ENCODE results near the gene GALNT9.
"Not testable (repeated sequence)": the region's sequence is repeated elsewhere in the genome, so short reads cannot be mapped to it uniquely, and the experiment has no call there.

The GALNT9 gene

DNA sequence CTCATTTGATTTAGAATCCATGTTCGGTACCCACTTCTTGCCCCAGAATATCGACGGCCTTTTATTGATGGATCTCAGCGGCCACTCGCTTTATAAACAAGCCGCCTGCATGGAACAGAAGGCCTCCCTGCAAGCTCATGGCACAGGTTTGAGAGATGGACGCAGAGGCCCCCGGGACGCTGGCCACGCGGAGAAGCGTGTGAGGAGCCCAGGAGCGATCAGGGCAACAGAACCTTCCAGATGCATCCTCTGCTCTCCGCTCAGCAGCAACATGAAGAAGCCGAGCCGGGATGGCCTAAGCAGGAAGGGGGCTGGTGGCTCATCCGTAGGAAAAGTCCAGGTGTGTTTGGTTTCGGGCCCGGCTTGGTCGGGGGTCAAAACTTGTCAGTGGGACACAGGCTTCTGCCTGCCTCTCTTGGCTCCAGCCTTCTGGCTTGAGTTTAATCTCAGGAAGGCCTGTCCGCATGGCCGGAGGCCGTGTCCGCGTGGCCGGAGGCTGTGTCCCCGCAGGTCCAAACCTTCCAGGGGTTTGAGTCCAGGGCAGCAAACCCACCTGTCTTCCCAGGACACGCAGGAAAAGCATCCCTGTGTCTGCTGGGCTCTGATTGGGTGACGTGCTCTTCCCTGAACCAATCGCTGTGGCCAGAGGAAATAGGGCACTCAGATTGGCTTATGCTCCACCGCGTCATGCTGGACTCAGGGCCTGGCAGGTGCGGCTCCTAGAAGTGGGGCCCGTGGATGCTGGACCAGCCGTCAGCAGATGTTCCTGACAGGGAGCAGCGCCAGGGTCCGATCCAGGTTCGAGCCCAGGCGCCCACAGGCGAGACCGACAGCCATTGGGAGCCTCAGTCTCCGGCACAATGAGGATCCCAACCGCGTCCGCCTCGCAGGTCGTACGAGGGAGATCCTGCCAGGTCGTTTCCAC, 65.0 kb downstream of the GALNT9 start:
- no peak for DNase-seq (ENCODE audit: low read depth)

DNA sequence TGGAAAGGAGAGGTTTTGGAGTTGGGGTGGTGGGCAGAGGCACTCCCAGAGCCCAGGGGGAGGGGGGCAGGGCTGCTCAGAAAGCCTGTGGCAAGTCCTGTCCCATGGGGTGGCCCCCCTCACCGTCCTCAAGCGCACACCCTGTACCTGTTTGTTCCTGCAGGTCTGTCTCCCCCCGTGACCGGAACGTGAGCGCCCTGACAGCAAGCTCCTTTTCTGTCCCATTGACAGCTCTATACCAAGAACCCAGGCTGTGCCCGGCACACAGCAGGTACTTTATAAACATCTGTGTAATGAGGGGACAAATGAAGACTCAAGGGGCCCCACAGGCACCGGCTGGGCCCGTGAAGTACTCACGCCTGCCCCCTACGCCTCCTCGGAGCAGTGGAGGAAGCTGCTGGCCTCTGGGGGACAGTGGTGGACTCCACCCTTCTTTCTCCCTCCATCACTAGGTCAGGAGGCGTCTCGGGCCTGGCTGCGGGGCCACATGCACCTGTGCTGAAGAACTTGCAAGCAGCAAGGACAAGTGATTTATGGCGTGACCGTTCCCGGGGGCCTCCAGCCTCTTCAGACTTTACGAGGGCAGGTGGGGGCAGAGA, 65.8 kb downstream of the GALNT9 start:
- no peak for DNase-seq (ENCODE audit: low read depth)

DNA sequence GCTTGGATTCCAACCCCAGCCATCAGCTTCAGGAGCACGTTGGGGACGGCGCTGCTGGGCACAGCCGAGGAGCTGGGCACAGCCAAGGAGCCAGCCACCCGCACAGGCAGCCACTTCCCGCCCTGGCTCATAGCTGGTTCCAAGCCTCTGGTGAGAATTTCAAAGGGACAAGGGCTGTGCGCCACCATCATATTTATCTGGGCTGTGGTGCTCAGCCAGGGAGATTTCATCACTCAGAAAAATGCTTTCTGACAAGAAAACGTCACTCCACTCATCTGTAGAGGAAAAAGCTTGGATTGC, 66.4 kb downstream of the GALNT9 start:
- DNase-seq (ENCODE audit: low read depth), result no peak

DNA sequence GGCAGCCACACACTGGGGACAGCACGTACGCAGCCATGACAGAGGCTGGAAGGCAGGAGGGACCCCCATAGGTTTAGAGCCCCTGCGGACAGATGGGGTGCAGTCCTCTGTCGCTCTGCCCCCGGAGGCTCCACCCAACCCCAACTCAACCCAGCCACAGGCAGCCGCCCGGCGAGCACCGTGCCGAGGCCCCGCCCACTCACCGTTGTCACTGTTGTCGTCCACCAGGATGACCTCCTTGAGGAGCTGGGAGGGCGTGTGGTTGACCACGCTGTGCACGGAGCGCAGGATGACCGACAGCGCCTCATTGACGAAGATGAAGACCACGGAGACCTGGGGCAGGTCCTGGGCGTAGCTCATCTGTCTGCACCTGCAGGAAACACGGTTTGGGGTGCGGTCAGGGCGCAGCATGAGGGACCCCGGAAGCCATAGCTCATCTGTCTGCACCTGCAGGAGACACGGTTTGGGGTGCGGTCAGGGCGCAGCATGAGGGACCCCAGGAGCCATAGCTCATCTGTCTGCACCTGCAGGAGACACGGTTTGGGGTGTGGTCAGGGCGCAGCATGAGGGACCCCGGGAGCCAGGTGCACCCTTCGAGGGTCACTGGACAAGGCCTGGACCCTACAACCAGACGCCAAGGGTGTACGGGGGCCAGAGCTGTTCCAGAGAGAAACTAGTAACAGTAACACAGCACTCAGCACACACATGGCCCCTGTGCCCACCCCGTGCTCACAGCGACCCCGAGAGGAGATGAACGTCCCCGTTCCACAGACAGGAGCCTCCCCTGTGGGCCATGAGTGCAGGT, 66.9 kb downstream of the GALNT9 start:
- DNase-seq (ENCODE audit: low read depth), result no peak

DNA sequence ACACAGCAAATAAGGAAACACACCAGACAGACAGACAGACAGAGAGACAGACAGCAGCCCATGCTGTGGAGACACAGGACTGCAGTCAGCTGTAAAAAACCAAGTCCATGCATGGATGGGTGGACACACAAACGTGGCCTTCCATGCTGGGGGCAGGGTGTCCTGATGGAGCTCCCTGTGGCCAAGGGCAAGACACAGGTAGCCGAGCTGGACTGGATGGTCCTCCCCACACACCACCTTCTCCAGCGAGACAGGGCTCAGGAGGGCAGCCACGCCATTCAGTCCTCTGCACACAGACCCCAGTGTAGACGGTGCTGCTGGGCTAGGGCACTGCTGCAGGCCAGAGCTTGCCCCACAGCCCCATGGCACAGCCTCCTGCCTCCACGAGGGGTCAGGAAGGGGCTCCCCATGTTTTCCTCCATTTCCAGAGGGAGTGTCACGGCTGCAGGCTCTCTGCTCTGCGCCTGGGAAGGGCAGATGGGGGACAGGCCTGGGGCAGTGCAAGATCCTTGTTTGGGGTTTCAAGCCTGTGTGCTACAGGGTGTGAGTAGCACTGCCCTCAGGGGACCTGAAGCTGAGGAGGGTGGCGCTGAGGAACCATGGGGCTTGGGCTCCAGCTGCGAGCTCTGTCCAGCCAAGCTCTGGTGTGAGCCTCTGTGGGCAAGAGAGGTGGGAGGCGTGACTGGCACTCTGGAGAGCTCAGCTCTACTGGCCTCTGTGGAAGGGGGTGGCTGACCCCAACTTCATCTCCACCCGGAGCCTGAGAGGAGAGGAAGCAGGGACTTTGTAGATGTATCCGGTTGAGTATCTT, 67.9 kb downstream of the GALNT9 start:
- DNase-seq (ENCODE audit: low read depth), result no peak

DNA sequence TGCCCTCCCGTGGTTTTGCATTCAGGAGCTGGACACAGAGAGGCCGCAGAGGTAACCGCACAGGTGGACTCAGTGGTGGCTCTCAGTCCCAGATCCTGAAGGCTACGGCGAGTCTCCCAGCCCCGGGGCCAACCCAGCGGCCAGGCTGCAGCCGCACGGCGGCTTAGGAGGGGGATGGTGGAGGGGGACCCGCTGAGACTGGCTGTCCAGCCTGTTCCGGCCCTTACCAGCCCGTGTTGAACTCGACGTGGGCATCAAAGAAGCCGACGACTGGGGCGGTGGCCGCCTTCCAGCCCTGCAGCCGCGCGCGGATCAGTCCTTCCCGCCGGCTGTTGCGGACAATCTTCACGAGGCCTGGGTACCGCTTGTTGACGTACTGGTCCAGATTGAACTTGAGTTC, 68.7 kb downstream of the GALNT9 start:
- no peak for DNase-seq (ENCODE audit: low read depth)

DNA sequence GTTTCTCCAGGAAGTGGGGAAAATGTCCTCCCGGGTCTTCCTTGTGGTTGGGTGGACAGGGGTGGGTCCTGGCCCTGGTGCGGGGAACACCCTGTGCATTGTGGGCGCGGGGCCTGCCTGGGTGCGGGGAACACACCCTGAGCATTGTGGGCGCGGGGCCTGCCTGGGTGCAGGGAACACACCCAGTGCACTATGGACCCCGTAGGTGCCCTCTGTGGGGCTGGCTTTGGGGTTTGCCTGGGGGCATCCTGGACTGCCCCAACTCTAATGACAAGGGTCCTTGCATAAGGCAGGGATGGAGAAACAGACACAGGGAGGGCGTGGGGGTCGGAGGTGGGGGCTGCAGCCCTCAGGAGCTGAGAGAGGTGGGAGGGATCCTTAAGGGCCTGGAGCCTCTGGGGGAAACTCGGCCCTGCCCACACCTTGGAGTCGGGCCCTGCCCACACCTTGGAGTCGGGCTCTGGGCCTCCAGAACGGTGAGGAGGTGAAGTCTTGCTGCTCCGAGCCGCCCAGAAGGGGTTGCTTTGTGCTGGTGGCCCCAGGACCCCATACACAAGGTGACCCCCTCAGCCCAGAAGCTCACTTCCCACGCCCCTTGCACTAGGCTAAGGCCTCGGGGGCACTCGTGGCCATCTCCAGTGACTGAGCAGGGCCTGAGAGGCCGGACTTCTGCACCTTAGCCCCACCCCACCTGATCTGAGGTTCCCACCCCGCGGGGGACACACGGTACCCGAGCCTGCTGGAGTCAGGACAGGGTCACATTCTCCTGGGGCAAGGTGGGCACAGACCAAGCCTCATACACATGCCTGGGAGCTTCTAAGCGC, 69.3 kb downstream of the GALNT9 start:
- DNase-seq (ENCODE audit: low read depth), result no peak

DNA sequence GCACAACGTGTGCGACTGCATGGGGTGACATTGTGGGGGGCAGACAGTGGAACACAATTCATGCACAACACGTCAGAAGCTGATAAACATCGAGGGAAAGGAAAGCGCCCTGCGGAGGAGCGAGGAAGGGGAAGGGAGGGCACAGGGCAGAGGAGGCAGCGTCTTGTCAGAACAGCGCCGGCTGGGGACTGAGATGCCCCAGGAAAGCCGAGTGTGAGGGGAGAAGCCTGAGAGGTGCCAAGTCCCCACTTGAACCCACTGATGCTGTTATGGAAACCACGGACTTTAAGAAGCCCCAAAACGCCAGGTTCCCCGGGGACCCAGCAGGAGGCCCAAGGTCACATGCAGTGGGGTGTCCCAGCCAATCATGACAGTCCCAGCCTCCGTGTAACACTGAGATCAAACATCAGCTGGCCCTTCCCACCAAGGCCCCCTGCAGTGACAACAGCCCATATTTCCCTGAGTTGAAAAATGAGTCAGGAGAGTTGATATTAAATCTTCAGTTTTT, 70.0 kb downstream of the GALNT9 start:
- no peak for DNase-seq (ENCODE audit: low read depth)

DNA sequence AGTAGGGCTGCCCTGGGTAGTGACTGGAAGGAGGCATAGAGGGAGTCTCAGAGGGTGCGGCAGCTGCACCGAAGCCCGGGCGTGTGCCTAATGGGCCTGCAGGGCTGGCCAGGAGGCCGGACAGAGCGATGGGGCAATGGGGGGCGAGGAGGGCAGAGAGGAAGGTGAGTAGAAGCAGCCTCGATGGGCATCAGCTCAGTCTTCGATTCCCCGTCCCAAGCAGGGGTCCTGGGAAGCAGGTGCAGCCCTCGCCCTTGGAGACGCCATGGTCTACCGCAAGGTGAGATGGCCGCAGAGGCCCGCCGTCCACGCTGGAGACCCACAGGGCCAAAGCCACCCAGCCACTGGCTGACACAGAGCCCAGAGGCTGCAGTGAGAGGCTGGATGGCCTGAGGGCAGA, 70.8 kb downstream of the GALNT9 start:
- no peak for DNase-seq (ENCODE audit: low read depth)

DNA sequence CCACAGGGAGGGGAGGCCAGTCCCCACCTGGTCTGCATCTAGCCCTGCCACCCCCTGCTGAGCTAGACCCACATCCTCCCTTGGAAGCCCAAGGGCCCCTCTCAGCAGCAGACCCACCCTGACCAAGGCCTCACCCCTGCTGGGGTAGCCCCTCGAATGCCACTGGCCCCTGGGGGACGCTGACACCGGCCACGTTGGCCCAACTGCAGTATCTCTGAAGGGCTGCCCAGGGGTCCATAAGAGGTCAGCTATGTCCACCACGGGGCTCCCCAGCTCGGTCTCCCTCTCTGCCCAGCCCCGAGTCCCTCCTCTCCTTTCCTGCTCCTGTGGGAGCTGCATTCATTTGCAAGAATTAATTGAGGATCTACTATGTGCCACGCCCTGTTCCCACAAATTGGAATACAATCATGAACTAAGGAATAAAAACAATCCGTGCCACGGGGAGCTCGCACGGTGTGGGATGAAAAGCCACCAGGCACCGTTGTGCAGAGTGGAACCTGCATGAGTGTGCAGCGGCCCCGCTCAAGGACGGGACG, 71.4 kb downstream of the GALNT9 start:
- no peak for DNase-seq (ENCODE audit: low read depth)

DNA sequence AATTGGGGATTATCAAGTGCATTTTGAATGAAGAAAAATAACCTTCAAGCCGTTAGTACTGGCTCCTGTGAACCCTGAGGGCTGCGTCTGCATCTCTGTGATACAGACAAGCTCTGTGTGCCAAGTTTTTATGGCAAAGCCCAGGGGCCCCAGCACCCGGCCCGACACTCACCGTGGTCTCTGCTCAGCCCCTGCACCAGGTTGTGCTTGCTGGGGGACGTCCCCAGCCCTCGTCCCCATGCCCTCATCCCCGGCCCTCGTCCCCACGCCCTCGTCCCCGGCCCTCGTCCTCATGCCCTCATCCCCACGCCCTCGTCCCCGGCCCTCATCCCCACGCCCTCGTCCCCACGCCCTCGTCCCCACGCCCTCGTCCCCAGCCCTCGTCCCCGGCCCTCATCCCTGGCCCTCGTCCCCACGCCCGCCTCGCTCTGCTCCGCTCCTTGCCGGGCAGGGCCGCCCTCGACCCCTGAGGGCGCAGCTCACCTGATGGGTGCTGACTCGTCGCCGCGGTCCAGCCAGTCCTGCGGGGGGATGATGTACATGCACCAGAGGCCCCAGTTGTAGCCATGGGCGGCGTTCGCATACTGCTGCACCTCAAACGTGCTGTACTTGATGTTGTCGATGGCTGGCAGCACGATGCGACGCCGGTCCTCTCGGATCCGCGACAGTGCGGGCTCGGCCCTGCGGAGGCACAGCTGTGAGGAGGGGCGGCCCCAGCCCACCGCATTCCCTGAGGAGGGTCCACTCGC, 72.0 kb downstream of the GALNT9 start:
- no peak for DNase-seq (ENCODE audit: low read depth)

DNA sequence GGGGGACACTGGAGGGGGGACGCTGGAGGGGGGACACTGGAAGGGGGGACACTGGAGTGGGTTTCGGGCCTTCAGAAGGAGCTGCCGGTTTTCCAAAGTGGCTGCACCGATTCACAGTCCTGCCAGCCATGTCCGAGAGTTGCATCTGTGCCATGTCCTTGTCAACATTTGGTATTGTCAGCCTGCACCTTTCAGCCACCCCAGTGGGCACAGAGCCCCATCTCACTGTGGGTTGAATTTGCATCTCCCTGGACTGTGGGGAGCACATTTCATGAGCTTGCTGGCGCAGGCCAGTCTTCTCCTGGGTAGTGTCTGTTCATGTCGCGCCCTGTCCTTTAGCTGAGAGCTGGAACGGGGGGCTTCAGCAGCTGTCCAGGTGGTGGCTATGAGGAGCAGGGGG, 72.7 kb downstream of the GALNT9 start:
- no peak for DNase-seq (ENCODE audit: low read depth)

DNA sequence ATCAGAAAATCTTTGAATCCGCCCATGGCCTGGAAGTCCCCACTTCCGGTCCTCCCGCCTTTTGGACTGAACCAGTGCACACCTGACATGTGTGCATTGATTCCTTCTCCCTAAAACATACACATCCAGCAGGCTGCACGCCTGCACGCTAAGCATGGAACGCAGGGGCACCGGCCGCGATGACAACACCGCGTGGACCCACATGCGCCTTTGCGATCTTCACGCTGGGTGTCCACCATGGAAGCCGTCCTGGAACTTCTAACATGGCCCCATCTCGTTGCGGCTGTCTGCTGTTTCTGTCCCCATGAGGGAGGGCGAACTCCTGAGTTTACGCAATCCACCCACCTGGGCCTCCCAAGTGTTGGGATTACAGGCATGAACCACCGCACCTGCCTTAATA, 73.7 kb downstream of the GALNT9 start:
- no peak for DNase-seq (ENCODE audit: low read depth)

DNA sequence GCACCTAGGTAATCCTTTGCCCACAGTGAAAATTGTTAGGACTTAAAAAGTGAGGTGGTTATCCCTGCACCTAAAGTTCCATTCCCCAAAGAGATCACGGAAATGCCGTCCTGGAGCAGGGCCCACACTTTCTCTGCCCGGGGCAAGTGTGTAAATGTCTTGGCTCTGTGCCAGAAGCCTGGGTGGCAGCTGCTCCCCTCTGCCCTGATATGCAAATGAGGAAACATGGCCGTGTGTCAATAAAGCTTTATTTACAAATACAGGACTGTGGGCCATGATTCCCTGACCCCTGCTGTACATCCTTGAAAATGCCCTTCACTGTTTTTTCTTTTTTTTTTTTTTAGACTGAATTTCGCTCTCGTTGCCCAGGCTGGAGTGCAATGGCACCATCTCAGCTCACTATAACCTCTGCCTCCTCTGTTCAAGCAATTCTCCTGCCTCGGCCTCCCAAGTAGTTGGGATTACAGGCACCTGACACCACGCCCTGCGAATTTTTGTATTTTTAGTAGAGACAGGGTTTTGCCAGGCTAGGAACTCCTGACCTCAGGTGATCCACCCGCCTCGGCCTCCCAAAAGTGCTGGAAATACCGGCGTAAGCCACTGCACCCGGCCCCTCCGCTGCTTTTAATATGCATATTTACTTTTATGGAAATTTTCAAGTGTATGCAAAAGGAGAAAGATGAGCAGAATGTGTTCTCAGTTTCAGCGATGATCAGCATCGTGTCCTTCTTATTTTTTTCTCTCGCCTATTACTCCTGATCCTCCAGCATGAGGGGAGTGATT, 75.5 kb downstream of the GALNT9 start:
- no peak for DNase-seq (ENCODE audit: low read depth)

DNA sequence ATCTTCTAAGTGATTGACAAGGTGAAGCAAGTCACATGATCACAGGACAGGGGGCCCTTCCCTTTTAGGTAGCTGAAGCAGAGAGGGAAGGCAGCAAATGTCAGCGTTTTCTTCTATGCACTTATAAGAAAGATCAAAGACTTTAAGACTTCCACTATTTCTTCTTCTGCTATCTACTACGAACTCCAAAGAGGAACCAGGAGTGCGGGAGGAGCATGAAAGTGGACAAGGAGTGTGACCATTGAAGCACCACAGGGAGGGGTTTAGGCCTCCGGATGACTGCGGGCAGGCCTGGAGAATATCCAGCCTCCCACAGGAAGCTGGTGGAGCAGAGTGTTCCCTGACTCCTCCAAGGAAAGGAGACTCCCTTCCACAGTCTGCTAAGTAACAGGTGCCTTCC, 76.4 kb downstream of the GALNT9 start:
- not testable (repeated sequence) for DNase-seq (ENCODE audit: low read depth)

DNA sequence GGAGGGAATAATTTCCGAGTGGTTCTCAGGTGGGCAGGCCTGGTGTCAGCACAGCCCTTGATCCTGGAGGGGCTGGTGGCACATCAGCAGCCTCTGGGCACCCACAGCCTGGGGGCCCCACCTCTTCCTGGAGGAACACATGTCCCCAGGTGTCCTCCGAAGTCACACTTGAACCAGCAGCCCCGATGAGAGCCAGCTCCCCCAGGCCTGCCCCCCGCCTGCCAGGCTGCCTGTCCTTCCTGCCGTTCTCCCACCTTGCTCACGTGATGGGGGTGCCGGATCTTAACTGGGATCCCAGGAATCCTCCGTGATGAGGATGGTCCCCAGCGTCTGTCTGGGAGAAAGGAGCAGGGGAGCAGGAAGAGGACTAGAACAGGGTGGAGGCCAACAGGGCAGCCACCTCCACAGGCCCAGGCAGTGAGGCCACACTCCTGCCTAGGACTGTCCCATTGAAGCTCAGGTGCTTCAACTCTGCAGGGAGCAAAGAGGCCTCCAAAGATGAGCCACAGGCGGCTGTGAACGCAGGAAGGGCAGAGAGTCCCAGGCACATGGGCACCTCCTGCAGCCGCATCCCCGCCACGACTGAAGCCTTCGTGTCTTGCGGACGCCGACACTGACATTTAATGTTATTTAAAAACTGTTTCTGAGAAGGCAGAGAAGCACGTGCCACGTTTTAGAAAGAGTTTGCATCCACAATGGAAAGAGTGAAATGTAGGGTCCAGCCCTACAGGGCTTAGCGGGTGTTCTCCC, 77.5 kb downstream of the GALNT9 start:
- DNase-seq (ENCODE audit: low read depth), result no peak

DNA sequence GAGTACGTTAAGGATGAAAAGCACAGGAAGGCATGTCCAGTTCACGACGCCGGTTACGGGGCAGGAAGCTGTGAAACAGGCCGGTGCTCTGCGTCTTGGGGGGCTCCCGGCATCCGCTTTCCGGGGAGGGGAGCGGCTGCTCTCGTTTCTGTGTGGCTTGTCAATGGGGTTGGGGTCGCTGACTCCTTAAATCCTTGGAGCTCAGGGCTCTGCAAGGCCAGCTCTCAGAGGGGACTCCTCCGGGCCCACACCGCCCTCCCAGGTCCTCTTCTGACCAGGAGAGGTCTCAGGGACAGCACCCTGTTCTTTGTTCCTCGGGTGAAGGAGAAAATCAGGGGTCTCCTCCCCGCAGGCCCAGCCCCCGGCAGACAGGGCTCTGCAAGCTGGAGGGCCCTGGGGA, 78.1 kb downstream of the GALNT9 start:
- no peak for DNase-seq (ENCODE audit: low read depth)

DNA sequence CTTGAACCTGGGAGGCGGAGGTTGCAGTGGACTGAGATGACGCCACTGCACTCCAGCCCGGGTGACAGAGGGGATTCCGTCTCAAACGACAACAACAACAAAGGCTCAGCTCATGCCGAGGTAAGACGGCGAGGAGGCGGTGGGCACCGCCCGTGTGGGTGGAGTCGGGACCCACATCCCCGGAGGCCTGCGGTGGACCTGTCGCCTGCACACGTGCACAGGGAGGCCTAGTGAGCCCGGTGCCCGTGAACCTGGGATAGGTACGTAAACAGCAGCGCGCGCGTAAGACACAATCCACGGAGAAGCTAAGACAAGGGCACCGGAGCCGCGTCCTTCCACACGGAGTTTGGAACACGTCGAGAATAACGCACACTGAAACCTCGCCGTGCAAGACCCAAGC, 78.7 kb downstream of the GALNT9 start:
- DNase-seq (ENCODE audit: low read depth), result no peak

Data from HS-5 (cell line).